ENCODE measurements around the gene RNU4-1.
"Not testable (repeated sequence)": the region's sequence is repeated elsewhere in the genome, so short reads cannot be mapped to it uniquely, and the experiment has no call there.

The RNU4-1 gene

GRCh38 chr12:120258323-120258896 lies 34.6 kb downstream of the RNU4-1 start:
- DNase-seq (ENCODE audit: low spot score) = no peak

- DNase-seq (ENCODE audit: low spot score) = peak; percentile 89
Observed at GRCh38 chr12:120257041-120257821, 35.8 kb downstream of the RNU4-1 start.

- no peak for DNase-seq (ENCODE audit: low spot score)
Observed at GRCh38 chr12:120254809-120255208, 38.2 kb downstream of the RNU4-1 start.

GRCh38 chr12:120253313-120253712 lies 39.7 kb downstream of the RNU4-1 start:
- not testable (repeated sequence) for DNase-seq (ENCODE audit: low spot score)

- no peak for DNase-seq (ENCODE audit: low spot score)
Observed at GRCh38 chr12:120252071-120252906, 40.7 kb downstream of the RNU4-1 start.

- DNase-seq (ENCODE audit: low spot score) = not testable (repeated sequence)
Observed at GRCh38 chr12:120251364-120252070, 41.5 kb downstream of the RNU4-1 start.

GRCh38 chr12:120249875-120250795 lies 42.9 kb downstream of the RNU4-1 start:
- no peak for DNase-seq (ENCODE audit: low spot score)

GRCh38 chr12:120249266-120249874 lies 43.7 kb downstream of the RNU4-1 start:
- no peak for DNase-seq (ENCODE audit: low spot score)

- no peak for DNase-seq (ENCODE audit: low spot score)
Observed at GRCh38 chr12:120247621-120248030, 45.4 kb downstream of the RNU4-1 start.

GRCh38 chr12:120247183-120247582 lies 45.9 kb downstream of the RNU4-1 start:
- DNase-seq (ENCODE audit: low spot score) = no peak

- DNase-seq (ENCODE audit: low spot score) = not testable (repeated sequence)
Observed at GRCh38 chr12:120246705-120247104, 46.3 kb downstream of the RNU4-1 start.

All from GM03348 (cell line).